ENCODE results near the gene ECSCR.
"Not testable (repeated sequence)": the region's sequence is repeated elsewhere in the genome, so short reads cannot be mapped to it uniquely, and the experiment has no call there.

The ECSCR gene

GRCh38 chr5:139462586-139463276 is at the start of gene ECSCR:
TSS of gene ECSCR (minus strand) at chr5:139462743. CDS start at chr5:139462670, 73 bp downstream.
- DNase-seq (ENCODE audit: insufficient read length, low spot score) = no peak
- FAIRE-seq = no peak
- TF ChIP-seq CTCF (IDR thresholded peaks at IDR 0.05; ENCODE audit: insufficient read depth, missing control alignments) = no peak

GRCh38 chr5:139504722-139505121 is 42.2 kb upstream of the ECSCR start:
- not testable (repeated sequence) for FAIRE-seq; DNase-seq (ENCODE audit: insufficient read length, low spot score)

GRCh38 chr5:139503879-139504278 is 41.3 kb upstream of the ECSCR start:
- not testable (repeated sequence) for FAIRE-seq; DNase-seq (ENCODE audit: insufficient read length, low spot score)

GRCh38 chr5:139503036-139503817 is 40.7 kb upstream of the ECSCR start:
- DNase-seq (ENCODE audit: insufficient read length, low spot score); FAIRE-seq: not testable (repeated sequence)

GRCh38 chr5:139501381-139501780 is 38.8 kb upstream of the ECSCR start:
- FAIRE-seq (no peak), DNase-seq (ENCODE audit: insufficient read length, low spot score) (no peak)
- no peak for TF ChIP-seq CTCF (IDR thresholded peaks at IDR 0.05; ENCODE audit: insufficient read depth, missing control alignments)

GRCh38 chr5:139495638-139496435 is 33.3 kb upstream of the ECSCR start:
- DNase-seq (ENCODE audit: insufficient read length, low spot score) (no peak), FAIRE-seq (no peak)
- TF ChIP-seq CTCF (IDR thresholded peaks at IDR 0.05; ENCODE audit: insufficient read depth, missing control alignments) = no peak

- DNase-seq (ENCODE audit: insufficient read length, low spot score) (no peak), FAIRE-seq (no peak)
- TF ChIP-seq CTCF (IDR thresholded peaks at IDR 0.05; ENCODE audit: insufficient read depth, missing control alignments) = no peak
These were observed 32.3 kb upstream of the ECSCR start for GRCh38 chr5:139494832-139495231.

GRCh38 chr5:139494256-139494655 is 31.7 kb upstream of the ECSCR start:
- TF ChIP-seq CTCF (IDR thresholded peaks at IDR 0.05; ENCODE audit: insufficient read depth, missing control alignments) = no peak
- FAIRE-seq (no peak), DNase-seq (ENCODE audit: insufficient read length, low spot score) (no peak)
